Astrocyte (in vitro differentiated cells and primary cell): Measurements from ENCODE around the gene AGPS.

Experiments
- EZH2 ChIP-seq: IDR thresholded peaks from 2 replicates; pipeline ENCODE4 v1.6.1; 2012; ENCODE audit warnings: mild to moderate bottlenecking, low read length, inconsistent platforms; ENCODE audit not compliant: insufficient read depth
- TF ChIP-seq, protein P1 (sequence below): IDR thresholded peaks from 2 replicates; pipeline ENCODE4 v1.5.1; 2011; ENCODE audit warnings: low read depth, mild to moderate bottlenecking, inconsistent platforms, low read length, moderate library complexity; ENCODE audit not compliant: insufficient read depth

DNA sequence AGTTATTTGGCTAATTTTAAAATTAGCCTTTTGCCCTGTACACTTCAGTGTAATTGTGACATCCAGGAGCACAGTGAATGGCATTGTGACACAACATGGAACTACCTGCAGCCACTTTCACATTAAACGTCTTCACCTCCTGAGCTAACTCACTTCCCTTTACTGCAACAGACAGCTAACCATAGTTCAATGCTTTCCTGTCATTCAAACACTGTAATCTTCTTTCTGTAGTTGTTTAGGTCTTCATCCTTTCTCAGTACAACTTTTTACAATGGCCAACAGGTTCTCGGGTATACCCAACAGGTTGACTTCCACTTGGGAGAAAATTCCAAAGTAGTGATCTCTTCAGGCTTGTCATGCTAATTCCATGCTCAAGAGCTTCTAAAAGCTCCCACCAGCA, 8.6 kb upstream of the AGPS start:
- TF ChIP-seq, protein P1, sequence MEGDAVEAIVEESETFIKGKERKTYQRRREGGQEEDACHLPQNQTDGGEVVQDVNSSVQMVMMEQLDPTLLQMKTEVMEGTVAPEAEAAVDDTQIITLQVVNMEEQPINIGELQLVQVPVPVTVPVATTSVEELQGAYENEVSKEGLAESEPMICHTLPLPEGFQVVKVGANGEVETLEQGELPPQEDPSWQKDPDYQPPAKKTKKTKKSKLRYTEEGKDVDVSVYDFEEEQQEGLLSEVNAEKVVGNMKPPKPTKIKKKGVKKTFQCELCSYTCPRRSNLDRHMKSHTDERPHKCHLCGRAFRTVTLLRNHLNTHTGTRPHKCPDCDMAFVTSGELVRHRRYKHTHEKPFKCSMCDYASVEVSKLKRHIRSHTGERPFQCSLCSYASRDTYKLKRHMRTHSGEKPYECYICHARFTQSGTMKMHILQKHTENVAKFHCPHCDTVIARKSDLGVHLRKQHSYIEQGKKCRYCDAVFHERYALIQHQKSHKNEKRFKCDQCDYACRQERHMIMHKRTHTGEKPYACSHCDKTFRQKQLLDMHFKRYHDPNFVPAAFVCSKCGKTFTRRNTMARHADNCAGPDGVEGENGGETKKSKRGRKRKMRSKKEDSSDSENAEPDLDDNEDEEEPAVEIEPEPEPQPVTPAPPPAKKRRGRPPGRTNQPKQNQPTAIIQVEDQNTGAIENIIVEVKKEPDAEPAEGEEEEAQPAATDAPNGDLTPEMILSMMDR: no peak
- TF ChIP-seq EZH2: no peak
